Motor neuron (in vitro differentiated cells): ENCODE measurements around the gene NBPF6. TPM values are rescaled to one million over a fixed set of nuclear protein-coding genes. Genes with fewer than 3 reads are reported as not detected.
"Not testable (repeated sequence)": the region's sequence is repeated elsewhere in the genome, so short reads cannot be mapped to it uniquely, and the experiment has no call there.

Source experiments
- ATAC-seq, 8 experiments: fragments of 200-7000 bp; cut with Tn5 transposase; replicated peaks in 6 of 8; 2 replicates each; pipeline ENCODE4 v1.8.0; 2021; ENCODE audit warnings: mild to moderate bottlenecking in 8 of 8, moderate library complexity in 8 of 8
- H3K27ac ChIP-seq, 2 donors: fragments of 250-450 bp; sonication (Bioruptor Pico); 2 replicates each; pipeline ENCODE4 v1.9.0; 2021; ENCODE audit warnings: antibody characterized with exemption in 2 of 2, mild to moderate bottlenecking in 2 of 2, moderate library complexity in 1 of 2
- H3K4me1 ChIP-seq, 2 donors: fragments of 250-450 bp; sonication (Bioruptor Pico); replicated peaks in 1 of 2; 2 replicates each; pipeline ENCODE4 v1.6.1; 2021; ENCODE audit warnings: antibody characterized with exemption in 2 of 2, mild to moderate bottlenecking in 2 of 2, moderate library complexity in 1 of 2
- H3K4me3 ChIP-seq, 5 donors: fragments of 250-450 bp; sonication (Bioruptor Pico); 2 replicates each; pipeline ENCODE4 v1.9.0; 2021; ENCODE audit warnings: antibody characterized with exemption in 5 of 5, mild to moderate bottlenecking in 5 of 5, moderate library complexity in 4 of 5
- WGBS, 10 experiments: fragments of 450-650 bp; shearing (Covaris generic); methylation state at CpG; one replicate each; pipeline ENCODE4 v1.0.0; 2022; 5-methylcytosine and 5-hydroxymethylcytosine counted together
- in situ Hi-C, 9 experiments: fragments of 400-800 bp; cut with MboI; loops; one replicate each; pipeline ENCODE4 v1.15.0; 2021; ENCODE audit warnings: low sequenced_read_pairs in 9 of 9, low pct_unique_long_range_greater_than_20kb in 2 of 9; ENCODE audit not compliant: unreplicated experiment in 9 of 9
- total RNA-seq, 8 experiments: library from RNA; unstranded; fragments of 300-600 nt; gene quantifications; 2 replicates each; pipeline versions ENCODE4 v1.2.3 to v1.2.4, GENCODE V29; 2022

The NBPF6 gene
- total RNA-seq, 8 experiments from 2014 or later, result 0.83 TPM; not detected in 7

DNA sequence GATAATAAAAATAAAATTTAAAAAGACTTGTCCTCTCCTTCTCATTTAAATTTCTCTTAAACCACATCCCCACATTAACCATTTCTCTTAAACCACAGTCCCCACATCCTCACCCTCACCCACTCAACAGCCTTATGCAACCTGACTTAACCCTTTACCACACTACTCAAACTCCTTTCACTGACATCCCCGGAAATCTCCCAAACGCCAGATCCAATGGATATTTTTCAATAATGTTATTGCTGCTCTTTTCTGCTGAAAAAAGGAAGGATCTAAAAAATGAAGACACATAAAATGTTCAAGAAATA, 55.6 kb downstream of the NBPF6 start:
- Histone ChIP-seq H3K4me1 (no peaks in the 10 kb centered on the region), H3K4me3 (no peak overlapping the region), H3K27ac (no peak overlapping the region)
- 50 to 100% (median 86%) methylated on average over 1 to 2 of the region's 2 CpGs; no CpG with 5 or more reads in 2 of the 10 experiments for WGBS, 10 experiments
- ATAC-seq, result no peak
- in situ Hi-C loops, result no loop called here

- peak in 2 of 8 experiments; percentile 33 to 41 for ATAC-seq
- in situ Hi-C loops, result loop anchor here in 1 of 9 experiments (10.0 kb wide), 1 partner anchor 133 kb away; no protein-coding TSS in a partner anchor
- WGBS, 10 experiments, result 0 to 92% (median 59%) methylated on average over 1 to 3 of the region's 3 CpGs; no CpG with 5 or more reads in 1 of the 10 experiments
- peaks cover 0 to 3% of the 10 kb centered on the region in 2 donors for H3K4me1 ChIP-seq
- H3K27ac ChIP-seq, result no peak overlapping the region
- no peak overlapping the region for H3K4me3 ChIP-seq
Observed at GRCh38 chr1:108511764-108512163, 61.6 kb downstream of the NBPF6 start.

DNA sequence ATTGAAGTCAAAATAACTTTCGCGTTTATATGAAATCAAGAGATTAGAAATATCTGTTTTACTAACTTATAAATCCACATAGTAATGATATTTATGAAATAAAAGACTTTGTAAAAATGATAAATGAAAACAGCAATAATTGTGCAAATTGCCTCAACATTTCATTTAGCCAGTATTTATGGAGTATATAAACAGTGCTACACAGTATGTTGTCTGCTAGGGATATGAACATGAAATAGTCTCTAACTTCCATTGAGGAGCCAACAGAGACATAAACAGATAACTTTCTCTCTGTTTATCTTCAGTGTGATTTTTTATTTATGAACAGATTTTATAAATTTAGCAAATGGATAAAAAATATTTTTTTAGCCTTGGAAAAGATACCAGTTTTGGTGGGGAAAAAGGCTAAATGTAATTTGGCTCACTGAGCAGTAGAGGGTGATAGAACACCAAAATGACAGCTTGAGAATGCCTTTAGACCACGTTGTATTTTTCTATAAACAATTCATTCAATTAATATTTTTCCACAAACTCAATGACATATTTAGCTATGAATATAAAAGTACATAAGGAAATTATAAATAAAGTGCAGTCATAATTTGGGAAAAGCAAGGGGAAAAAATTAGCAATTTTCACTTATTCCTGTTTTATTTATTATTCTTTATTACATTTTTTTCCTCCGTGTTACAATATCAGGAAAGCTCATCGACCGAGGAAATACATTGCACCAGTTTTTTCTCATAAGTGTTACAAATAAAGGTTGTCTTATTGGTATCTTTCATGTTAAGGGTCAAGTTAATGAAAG, 62.3 kb downstream of the NBPF6 start:
- peak in 4 of 8 experiments; percentile 16 to 45 (median 20) for ATAC-seq
- in situ Hi-C loops, result loop anchor here in 1 of 9 experiments (10.0 kb wide), 1 partner anchor 132 kb away; no protein-coding TSS in a partner anchor
- Histone ChIP-seq H3K4me3 (no peak overlapping the region), H3K27ac (no peak overlapping the region), H3K4me1 (peaks cover 0 to 3% of the 10 kb centered on the region in 2 donors)
- 43 to 77% (median 57%) methylated on average over 6 of the region's 6 CpGs for WGBS, 10 experiments

- H3K27ac ChIP-seq, result no peak overlapping the region
- H3K4me3 ChIP-seq, result no peak overlapping the region
- WGBS, 10 experiments, result 0 to 81% (median 50%) methylated on average over 1 to 2 of the region's 2 CpGs; no CpG with 5 or more reads in 1 of the 10 experiments
- H3K4me1 ChIP-seq, result peaks cover 0 to 3% of the 10 kb centered on the region in 2 donors
- in situ Hi-C loops, result loop anchor here in 1 of 9 experiments (10.0 kb wide), 1 partner anchor 132 kb away; no protein-coding TSS in a partner anchor
- ATAC-seq, result no peak
Observed at GRCh38 chr1:108513044-108513415, 62.9 kb downstream of the NBPF6 start.

GRCh38 chr1:108513914-108514313, 63.8 kb downstream of the NBPF6 start:
- not testable (repeated sequence) for ATAC-seq, H3K4me3 ChIP-seq, H3K27ac ChIP-seq, H3K4me1 ChIP-seq
- in situ Hi-C loops, result loop anchor here in 1 of 9 experiments (10.0 kb wide), 1 partner anchor 131 kb away; no protein-coding TSS in a partner anchor
- WGBS, 10 experiments, result 100% methylated on average over 1 to 2 of the region's 2 CpGs; no CpG with 5 or more reads in 7 of the 10 experiments

DNA sequence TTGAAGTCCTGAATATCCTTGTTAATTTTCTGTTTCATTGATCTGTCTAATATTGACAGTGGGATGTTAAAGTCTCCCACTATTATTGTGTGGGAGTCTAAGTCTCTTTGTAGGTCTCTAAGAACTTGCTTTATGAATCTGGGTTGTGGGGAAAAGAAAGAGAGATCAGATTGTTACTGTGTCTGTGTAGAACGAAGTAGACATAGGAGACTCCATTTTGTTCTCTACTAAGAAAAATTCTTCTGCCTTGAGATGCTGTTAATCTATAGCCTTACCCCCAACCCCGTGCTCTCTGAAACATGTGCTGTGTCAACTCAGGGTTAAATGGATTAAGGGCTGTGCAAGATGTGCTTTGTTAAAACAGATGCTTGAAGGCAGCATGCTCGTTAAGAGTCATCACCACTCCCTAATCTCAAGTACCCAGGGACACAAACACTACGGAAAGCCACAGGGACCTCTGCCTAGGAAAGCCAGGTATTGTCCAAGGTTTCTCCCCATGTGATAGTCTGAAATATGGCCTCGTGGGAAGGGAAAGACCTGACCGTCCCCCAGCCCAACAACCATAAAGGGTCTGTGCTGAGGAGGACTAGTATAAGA, 67.3 kb downstream of the NBPF6 start:
- in situ Hi-C loops, result loop anchor here in 1 of 9 experiments (10.0 kb wide), 1 partner anchor 127 kb away; no protein-coding TSS in a partner anchor
- ATAC-seq, H3K27ac ChIP-seq, H3K4me1 ChIP-seq, H3K4me3 ChIP-seq: not testable (repeated sequence)
- WGBS, 10 experiments, result 4 to 86% (median 54%) methylated on average over 1 to 5 of the region's 6 CpGs; no CpG with 5 or more reads in 3 of the 10 experiments

Other genes starting within 250 kb of the NBPF6 start
- 10 to 100 TPM in 6 of 8 experiments, 1 to 10 TPM in 2; 1.2 to 42.1 (median 23.5) TPM for gene SLC25A24, start 250.0 kb upstream of the NBPF6 start, total RNA-seq
- under 1 TPM in 5 of 8 experiments, not detected in 3; 0.05 to 0.79 (median 0.19) TPM for gene NBPF4, start 206.3 kb upstream of the NBPF6 start, total RNA-seq
- 10 to 100 TPM in 5 of 8 experiments, 1 to 10 TPM in 2, under 1 TPM in 1; 0.49 to 36.7 (median 20.4) TPM for gene EEIG2, start 109.8 kb downstream of the NBPF6 start, total RNA-seq
- gene HENMT1, start 210.8 kb downstream of the NBPF6 start, total RNA-seq, result 10 to 100 TPM in 1 of 8 experiments, 1 to 10 TPM in 6, under 1 TPM in 1; 1.00 to 11.8 (median 4.0) TPM
- gene PRPF38B, start 242.0 kb downstream of the NBPF6 start, total RNA-seq, result 10 to 100 TPM; 22.0 to 61.4 (median 30.1) TPM